Osteocyte (in vitro differentiated cells): ENCODE measurements around the gene FXR1. TPM values are rescaled to one million over a fixed set of nuclear protein-coding genes. Genes with fewer than 3 reads are reported as not detected.

Source experiments
- DNase-seq: peaks from one replicate; pipeline ENCODE4 v3.0.0; 2021; ENCODE audit warnings: mixed read lengths; ENCODE audit not compliant: unreplicated experiment; ENCODE audit errors: extremely low spot score
- H3K27ac Mint-ChIP-seq: one replicate; pipeline ENCODE4 v1.8.0; 2021; ENCODE audit warnings: mild to moderate bottlenecking, mixed read lengths; ENCODE audit not compliant: unreplicated experiment
- H3K27me3 Mint-ChIP-seq: one replicate; pipeline ENCODE4 v1.8.0; 2021; ENCODE audit warnings: mixed read lengths; ENCODE audit not compliant: unreplicated experiment
- H3K36me3 Mint-ChIP-seq: one replicate; pipeline ENCODE4 v1.8.0; 2021; ENCODE audit warnings: mixed read lengths; ENCODE audit not compliant: unreplicated experiment
- H3K4me1 Mint-ChIP-seq: one replicate; pipeline ENCODE4 v1.8.0; 2021; ENCODE audit warnings: mixed read lengths; ENCODE audit not compliant: unreplicated experiment
- H3K4me3 Mint-ChIP-seq: one replicate; pipeline ENCODE4 v1.8.0; 2021; ENCODE audit warnings: mild to moderate bottlenecking, moderate library complexity, mixed read lengths; ENCODE audit not compliant: unreplicated experiment
- H3K9me3 Mint-ChIP-seq: one replicate; pipeline ENCODE4 v1.8.0; 2021; ENCODE audit warnings: mixed read lengths; ENCODE audit not compliant: unreplicated experiment
- total RNA-seq: library from RNA; stranded (reverse); gene quantifications from 2 replicates; pipeline ENCODE4 v1.2.1, GENCODE V29; 2021
- TF ChIP-seq, protein P1 (sequence below): fragments of 200-600 bp; sonication (generic); IDR thresholded peaks from 2 replicates; pipeline ENCODE4 v1.5.0; 2021; ENCODE audit warnings: antibody characterized with exemption, mild to moderate bottlenecking, moderate library complexity

Gene FXR1
- total RNA-seq, 1 donor from 2014 or later: 158 TPM

DNA sequence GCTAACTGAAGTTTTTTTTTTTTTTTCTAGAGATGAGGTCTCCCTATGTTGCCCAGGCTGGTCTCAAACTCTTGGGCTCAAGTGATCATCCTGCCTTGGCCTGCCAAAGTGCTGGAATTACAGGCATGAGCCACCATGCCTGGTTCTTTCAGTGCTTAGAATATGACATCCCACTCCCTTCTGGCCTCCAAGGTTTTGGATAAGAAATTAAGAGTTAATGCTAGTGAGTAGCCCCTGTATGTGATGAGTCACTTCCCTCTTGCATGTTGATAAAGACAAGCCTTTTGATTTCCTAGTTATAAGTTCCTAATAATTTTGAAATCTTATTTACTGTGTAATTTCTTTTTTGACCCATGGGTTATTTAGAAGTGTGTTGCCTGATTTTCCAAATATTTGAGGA lies 112.7 kb downstream of the FXR1 start:
- Mint-ChIP-seq H3K9me3 (no peaks in the 10 kb centered on the region), H3K27me3 (no peaks in the 10 kb centered on the region), H3K4me1 (no peaks in the 10 kb centered on the region), H3K4me3 (no peak overlapping the region), H3K27ac (no peak overlapping the region), H3K36me3 (no peaks in the 10 kb centered on the region)
- TF ChIP-seq, protein P1, sequence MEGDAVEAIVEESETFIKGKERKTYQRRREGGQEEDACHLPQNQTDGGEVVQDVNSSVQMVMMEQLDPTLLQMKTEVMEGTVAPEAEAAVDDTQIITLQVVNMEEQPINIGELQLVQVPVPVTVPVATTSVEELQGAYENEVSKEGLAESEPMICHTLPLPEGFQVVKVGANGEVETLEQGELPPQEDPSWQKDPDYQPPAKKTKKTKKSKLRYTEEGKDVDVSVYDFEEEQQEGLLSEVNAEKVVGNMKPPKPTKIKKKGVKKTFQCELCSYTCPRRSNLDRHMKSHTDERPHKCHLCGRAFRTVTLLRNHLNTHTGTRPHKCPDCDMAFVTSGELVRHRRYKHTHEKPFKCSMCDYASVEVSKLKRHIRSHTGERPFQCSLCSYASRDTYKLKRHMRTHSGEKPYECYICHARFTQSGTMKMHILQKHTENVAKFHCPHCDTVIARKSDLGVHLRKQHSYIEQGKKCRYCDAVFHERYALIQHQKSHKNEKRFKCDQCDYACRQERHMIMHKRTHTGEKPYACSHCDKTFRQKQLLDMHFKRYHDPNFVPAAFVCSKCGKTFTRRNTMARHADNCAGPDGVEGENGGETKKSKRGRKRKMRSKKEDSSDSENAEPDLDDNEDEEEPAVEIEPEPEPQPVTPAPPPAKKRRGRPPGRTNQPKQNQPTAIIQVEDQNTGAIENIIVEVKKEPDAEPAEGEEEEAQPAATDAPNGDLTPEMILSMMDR: no peak
- DNase-seq: no peak

- peaks cover 4% of the 10 kb centered on the region for H3K9me3 Mint-ChIP-seq
- H3K27me3 Mint-ChIP-seq: no peaks in the 10 kb centered on the region
- no peaks in the 10 kb centered on the region for H3K4me1 Mint-ChIP-seq
- no peak overlapping the region for H3K4me3 Mint-ChIP-seq
- DNase-seq: no peak
- no peaks in the 10 kb centered on the region for H3K36me3 Mint-ChIP-seq
- no peak overlapping the region for H3K27ac Mint-ChIP-seq
- TF ChIP-seq, protein P1: no peak
Observed at GRCh38 chr3:181030948-181031347, 118.5 kb downstream of the FXR1 start.

Other genes with a start within 250 kb of the FXR1 start
- gene CCDC39, start 233.2 kb upstream of the FXR1 start, total RNA-seq: not detected in 2 replicates
- gene DNAJC19, start 77.1 kb downstream of the FXR1 start, total RNA-seq: 37.6 and 38.1 TPM in 2 replicates